NCI-H1092 (cell line): ENCODE measurements around the gene PLD3.
A peak's percentile ranks its signal among the peaks of the same experiment; 100 is the strongest.
"Not testable (repeated sequence)": the region's sequence is repeated elsewhere in the genome, so short reads cannot be mapped to it uniquely, and the experiment has no call there.

Experiments
- DNase-seq: peaks from one replicate; lab custom pipeline; 2025; lab: John Stamatoyannopoulos, UW

PLD3 gene

GRCh38 chr19:40332669-40333068, 15.8 kb upstream of the PLD3 start:
- DNase-seq: no peak

DNA sequence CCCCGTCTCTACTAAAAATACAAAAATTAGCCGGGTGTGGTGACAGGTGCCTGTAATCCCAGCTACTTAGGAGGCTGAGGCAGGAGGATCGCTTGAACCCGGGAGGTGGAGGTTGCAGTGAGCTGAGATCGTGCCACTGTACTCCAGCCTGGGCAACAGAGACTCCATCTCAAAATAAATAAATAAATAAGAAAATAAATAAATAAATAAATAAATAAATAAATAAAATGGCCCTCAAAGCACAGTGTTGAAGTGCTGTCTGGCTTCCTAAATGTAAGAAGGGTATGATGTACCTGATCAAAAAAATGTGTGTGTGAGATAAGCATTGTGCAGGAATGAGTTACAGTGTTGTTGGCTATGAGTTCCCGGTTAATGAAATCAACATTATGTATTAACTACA, 15.4 kb upstream of the PLD3 start:
- DNase-seq: not testable (repeated sequence)

GRCh38 chr19:40335101-40335500, 13.4 kb upstream of the PLD3 start:
- no peak for DNase-seq

- DNase-seq: no peak
These were observed 12.5 kb upstream of the PLD3 start for GRCh38 chr19:40335855-40336600.

DNA sequence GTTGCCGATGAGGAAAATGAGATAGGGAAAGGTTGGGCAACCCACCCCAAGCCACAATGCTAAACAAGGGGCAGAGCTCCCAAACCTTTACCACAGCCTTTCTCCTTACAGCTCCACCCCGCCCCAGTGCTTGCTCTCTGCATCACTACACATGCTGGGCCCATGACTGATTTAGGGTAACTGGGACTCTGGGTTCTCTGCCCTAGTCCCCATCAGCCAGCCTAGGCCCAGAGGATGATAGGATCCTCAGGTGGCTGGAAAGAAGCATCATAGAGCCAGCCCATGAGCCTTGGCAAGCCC, 11.9 kb upstream of the PLD3 start:
- DNase-seq: no peak

- DNase-seq: no peak
These were observed 11.4 kb upstream of the PLD3 start for GRCh38 chr19:40337107-40337506.

DNA sequence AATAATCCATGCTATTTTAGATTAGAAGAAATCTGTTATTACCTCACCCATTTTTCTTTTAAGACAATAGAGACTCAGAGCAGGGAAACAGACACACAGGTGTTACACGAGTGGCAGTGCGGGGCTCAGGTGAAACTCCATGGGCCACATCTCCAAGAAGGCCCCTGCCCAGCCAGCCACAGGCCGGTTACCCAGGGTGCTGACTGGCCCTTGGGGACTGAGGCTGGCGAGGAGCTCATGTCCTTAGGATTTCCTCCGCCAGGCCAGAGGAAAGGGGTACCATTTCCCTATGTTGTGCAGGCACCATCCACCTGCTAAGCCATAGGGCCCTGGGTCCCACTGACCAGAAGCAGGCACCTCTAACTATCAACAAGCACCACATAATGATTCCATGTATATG, 10.9 kb upstream of the PLD3 start:
- DNase-seq: no peak

GRCh38 chr19:40339018-40339728, 9.3 kb upstream of the PLD3 start:
- DNase-seq: no peak

DNA sequence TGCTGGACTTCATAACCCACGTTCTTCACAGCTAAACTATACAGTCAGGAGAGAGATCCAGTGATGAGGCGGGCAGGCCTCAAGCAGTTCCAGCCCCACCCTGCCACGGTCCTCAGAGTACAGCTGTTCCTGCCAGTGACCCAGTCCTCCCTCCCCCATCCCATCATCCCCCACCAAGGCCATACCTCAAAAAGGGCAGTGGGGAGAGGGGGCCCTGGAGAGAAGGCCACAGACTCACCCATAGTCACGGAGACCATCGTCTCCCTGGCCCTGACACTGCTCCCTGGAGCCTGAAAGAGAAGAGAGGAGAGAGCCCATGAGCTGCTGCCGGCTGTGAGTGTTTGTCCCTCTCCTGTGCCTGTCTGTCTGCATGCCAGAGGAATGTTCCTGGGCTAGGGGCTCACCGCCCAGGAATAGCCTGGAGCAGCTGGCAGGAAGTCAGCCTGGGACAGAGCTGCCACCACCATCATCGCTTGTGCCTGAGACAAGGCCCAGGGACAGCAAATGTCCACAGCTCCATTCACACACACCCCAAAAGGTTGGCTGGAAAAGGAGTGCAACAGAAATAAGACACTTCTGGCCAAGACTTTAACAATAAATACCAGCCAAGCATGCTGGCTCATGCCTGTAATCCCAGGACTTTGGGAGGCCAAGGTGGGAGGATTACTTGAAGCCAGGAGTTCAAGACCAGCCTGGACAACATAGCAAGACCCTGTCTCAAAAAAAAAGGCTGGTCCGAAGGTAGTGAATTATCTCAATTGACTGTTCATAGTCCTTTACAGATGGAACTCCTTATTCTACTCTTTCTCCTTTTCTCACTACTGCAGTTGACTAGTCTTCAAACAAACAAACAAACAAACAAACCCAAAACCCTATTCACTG, 6.7 kb upstream of the PLD3 start:
- DNase-seq: no peak

GRCh38 chr19:40342644-40343311, 5.7 kb upstream of the PLD3 start:
- no peak for DNase-seq

GRCh38 chr19:40344422-40344821, 4.1 kb upstream of the PLD3 start:
- no peak for DNase-seq

DNA sequence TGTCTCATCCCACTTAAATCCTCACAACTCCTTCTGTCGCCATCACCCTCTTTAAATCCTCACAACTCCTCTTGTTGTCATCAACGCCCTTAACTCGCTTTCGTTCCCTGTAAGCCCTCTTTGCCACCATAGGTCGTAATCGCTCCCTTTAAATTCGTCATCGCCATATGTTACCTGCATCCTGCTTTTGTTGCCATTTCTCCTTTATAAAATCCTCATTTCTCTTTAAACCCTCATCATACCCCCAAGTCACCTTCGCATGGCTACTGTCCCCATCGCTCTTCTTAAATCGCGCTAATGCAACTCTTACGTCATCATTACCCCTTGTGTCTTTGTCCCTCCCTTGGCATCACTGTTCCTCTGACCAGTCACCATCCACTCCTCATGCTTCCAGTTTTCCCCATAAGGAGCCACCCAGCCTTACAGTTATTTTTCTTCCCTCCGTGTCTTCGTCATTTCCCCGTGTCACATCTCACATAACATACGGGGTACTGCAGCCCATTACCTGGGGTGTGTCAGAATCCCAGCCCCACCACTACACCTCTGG, 539 bp downstream of the PLD3 start:
- peak; percentile 3 for DNase-seq

DNA sequence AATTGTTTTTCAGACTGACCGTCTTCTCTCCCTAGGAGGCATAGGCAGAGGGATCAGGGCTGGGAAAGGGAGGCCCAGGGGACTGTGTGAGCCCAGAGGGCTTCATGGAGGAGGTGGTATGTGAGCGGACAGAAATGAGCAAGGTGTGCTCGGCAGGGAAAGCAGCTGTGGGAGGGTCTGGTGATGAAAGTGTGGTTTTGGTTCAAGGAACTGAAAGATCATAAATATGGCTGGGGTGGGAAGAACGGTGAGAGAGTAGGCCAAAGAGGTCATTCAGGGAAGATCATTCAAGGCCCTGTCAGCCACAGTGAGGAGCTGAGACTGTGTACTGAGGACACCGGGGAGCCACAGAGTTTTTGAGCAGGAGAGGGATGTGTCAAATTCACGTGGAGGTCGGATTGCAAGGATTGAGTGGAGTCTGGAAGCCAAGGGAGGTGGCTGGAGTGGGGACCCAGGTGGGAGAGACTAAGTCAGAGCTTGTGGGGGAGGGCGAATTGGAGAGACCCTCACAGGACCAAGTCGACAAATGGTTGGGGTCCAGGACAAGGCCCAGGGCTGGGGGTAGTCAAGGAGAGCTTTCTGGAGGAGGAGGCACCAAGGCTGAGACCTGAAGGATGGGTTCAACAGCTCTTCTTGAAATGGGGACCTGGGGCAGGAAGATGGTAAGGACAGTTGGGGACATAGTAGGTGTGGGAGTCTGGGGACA, 7.6 kb downstream of the PLD3 start:
- no peak for DNase-seq

DNA sequence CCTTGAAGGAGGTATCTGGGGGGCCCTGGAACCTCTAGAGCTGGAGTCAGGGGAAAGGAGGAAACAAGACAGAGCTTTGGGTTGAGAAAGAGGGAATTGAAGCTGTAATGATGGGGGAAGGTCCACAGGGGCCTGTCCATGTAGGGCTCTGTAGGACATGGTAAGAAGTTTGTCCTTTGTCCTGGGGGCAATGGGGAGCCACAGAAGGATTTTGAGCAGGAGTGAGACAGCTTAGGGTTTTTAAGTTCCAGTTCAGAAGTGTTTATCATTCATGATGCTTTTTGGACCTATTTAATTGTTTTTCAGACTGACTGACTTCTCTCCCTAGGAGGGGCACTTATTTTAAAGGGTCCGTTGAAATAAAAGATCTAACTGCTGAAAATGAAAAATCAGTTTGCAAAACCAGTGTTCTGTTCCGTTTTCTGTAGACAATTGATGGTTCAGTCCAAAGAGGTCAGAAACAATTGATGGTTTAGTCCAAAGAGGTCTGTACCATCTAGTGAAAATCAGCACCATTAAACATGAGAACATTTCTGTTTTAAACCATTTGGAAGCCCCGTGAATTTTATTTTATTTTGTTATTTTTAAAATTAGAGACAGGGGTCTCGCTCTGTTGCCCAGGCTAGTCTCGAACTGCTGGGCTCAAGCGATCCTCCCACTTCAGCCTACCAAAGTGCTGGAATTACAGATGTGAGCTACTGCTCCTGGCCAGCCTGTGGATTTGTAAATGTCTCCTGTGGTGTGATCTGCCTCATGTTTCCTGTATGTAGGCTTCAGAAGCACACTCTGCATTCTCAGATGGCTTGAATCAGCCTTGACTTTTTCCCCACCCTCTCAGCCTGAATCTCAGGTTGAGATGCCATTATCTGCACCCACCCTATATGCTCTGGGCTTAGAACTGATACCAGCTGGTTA, 8.4 kb downstream of the PLD3 start:
- DNase-seq: no peak

DNA sequence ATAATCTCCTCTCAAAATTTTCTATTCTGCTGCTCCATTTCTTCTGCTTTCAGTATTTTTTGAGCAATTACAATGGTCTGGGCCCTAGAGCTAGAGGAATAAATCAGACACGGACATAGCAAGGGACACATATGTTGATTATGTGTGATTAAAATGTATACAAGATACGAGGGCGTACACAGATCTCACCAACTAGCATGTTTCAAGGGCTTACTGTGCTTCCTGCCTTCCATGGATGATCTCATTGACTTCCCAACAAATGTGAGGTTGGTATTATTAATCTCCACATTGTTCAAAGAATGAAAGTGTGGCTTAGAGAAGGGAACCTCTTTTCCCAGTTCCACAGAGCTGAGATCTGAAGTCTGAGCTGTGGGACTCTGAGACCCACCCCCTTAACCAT, 9.1 kb downstream of the PLD3 start:
- no peak for DNase-seq

- no peak for DNase-seq
These were observed 10.3 kb downstream of the PLD3 start for GRCh38 chr19:40358773-40359172.

DNA sequence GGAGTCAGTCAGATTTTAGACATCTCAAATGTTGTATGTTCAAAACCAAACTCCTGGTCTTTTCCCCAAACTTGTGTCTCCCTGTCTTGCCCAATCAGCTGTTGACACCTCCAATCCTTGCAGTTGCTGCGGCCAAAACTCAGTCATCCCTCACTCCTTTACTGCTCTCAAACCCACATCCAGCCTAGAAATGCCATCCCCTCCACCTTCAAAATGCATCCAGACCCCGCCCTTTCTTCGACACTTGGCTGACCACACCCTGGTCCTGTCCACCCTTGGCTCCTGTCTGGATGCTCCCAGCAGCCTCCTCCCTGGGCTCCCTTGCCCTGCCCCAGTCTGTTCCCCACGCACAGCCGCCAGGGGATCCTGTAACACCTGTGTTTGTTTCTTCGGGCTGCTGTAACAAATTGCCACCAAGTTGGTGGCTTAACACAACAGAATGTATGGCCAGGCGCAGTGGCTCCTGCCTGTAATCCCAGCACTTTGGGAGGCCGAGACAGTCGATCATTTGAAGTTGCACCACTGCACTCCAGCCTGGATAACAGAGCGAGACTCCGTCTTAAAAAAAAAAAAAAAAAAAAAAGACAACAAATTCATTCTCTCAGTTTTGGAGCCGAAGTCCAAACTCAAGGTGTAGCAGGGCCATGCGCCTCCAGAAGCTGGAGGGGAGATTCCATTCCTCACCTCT, 11.7 kb downstream of the PLD3 start:
- DNase-seq: no peak

GRCh38 chr19:40360708-40361241, 12.3 kb downstream of the PLD3 start:
- no peak for DNase-seq

GRCh38 chr19:40362160-40362559, 13.7 kb downstream of the PLD3 start:
- no peak for DNase-seq
